Sigmoid colon (tissue), 4 donors: ENCODE results near the gene KCNAB3.

Experiments
- POLR2A ChIP-seq, 2 donors: fragments of 450-650 bp; IDR thresholded peaks; one replicate each; pipeline ENCODE4 v1.6.1; 2016; ENCODE audit warnings: antibody characterized with exemption in 2 of 2, mild to moderate bottlenecking in 2 of 2, moderate library complexity in 2 of 2
- POLR2AphosphoS5 ChIP-seq, 4 donors: sonication (generic); formaldehyde crosslinking; IDR thresholded peaks; one replicate each; pipeline ENCODE4 v1.6.1; 2017; ENCODE audit warnings: antibody characterized with exemption in 4 of 4
- TF ChIP-seq, protein P1 (sequence below), 4 experiments: fragments of 450-650 bp in 3 of 4; fragments of 200-600 bp in 1 of 4; IDR thresholded peaks; one replicate each; pipeline ENCODE4 v1.5.1; 2016 to 2019; ENCODE audit warnings: antibody characterized with exemption in 4 of 4, mild to moderate bottlenecking in 3 of 4, moderate library complexity in 2 of 4

- TF ChIP-seq, protein P1, sequence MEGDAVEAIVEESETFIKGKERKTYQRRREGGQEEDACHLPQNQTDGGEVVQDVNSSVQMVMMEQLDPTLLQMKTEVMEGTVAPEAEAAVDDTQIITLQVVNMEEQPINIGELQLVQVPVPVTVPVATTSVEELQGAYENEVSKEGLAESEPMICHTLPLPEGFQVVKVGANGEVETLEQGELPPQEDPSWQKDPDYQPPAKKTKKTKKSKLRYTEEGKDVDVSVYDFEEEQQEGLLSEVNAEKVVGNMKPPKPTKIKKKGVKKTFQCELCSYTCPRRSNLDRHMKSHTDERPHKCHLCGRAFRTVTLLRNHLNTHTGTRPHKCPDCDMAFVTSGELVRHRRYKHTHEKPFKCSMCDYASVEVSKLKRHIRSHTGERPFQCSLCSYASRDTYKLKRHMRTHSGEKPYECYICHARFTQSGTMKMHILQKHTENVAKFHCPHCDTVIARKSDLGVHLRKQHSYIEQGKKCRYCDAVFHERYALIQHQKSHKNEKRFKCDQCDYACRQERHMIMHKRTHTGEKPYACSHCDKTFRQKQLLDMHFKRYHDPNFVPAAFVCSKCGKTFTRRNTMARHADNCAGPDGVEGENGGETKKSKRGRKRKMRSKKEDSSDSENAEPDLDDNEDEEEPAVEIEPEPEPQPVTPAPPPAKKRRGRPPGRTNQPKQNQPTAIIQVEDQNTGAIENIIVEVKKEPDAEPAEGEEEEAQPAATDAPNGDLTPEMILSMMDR (IDR thresholded peaks at IDR 0.05), result no peak
- TF ChIP-seq POLR2A (IDR thresholded peaks at IDR 0.05) (peak in 1 of 2 donors; percentile 51), POLR2AphosphoS5 (IDR thresholded peaks at IDR 0.05) (peak; percentile 30 to 85 (median 76))
Observed at GRCh38 chr17:7887482-7888183, 42.0 kb downstream of the KCNAB3 start.
